Skeletal muscle tissue (tissue), 4 donors: ENCODE data around the gene FYCO1. TPM values are rescaled to one million over a fixed set of nuclear protein-coding genes. Genes with fewer than 3 reads are reported as not detected.

ENCODE experiments used
- H3K27ac ChIP-seq: one replicate; pipeline ENCODE4 v1.7.0; 2013; ENCODE audit warnings: mild to moderate bottlenecking, low read depth, low read length, inconsistent platforms
- H3K27me3 ChIP-seq, 3 donors: one replicate each; pipeline ENCODE4 v1.7.0; 2013; ENCODE audit warnings: low read length in 3 of 3; ENCODE audit not compliant: control insufficient read depth in 3 of 3, insufficient read depth in 3 of 3
- H3K36me3 ChIP-seq, 3 donors: one replicate each; pipeline ENCODE4 v1.7.0; 2013; ENCODE audit warnings: low read length in 3 of 3; ENCODE audit not compliant: control insufficient read depth in 3 of 3, insufficient read depth in 3 of 3
- H3K4me1 ChIP-seq, 3 donors: one replicate each; pipeline ENCODE4 v1.7.0; 2013; ENCODE audit warnings: low read length in 3 of 3, mild to moderate bottlenecking in 3 of 3; ENCODE audit not compliant: control insufficient read depth in 3 of 3, insufficient read depth in 3 of 3
- H3K4me3 ChIP-seq, 3 donors: one replicate each; pipeline ENCODE4 v1.7.0; 2013; ENCODE audit warnings: low read length in 3 of 3
- H3K9ac ChIP-seq, 3 donors: one replicate each; pipeline ENCODE4 v1.7.0; 2013; ENCODE audit warnings: low read length in 3 of 3, mild to moderate bottlenecking in 3 of 3, moderate library complexity in 2 of 3, low read depth in 1 of 3
- H3K9me3 ChIP-seq, 3 donors: one replicate each; pipeline ENCODE4 v1.7.0; 2013; ENCODE audit warnings: low read length in 3 of 3; ENCODE audit not compliant: control insufficient read depth in 3 of 3
- total RNA-seq: library from RNA; depleted of rRNA; stranded (reverse); fragments of >200 nt; gene quantifications from one replicate; pipeline ENCODE4 v1.2.3, GENCODE V29; 2014
- donor health status: Osteomylitis.

FYCO1 gene
- total RNA-seq, 1 donor from 2014 or later: 16.7 TPM

GRCh38 chr3:45986303-45986982 lies 9.2 kb downstream of the FYCO1 start:
- Histone ChIP-seq H3K27ac (peak overlapping the region; percentile 99), H3K9me3 (no peaks in the 10 kb centered on the region), H3K4me3 (peak overlapping the region; percentile 72 to 73 (median 72)), H3K27me3 (no peaks in the 10 kb centered on the region), H3K9ac (peak overlapping the region; percentile 86 to 93 (median 92)), H3K4me1 (peaks cover 89 to 96% (median 95%) of the 10 kb centered on the region in 3 donors), H3K36me3 (peaks cover 7 to 23% (median 20%) of the 10 kb centered on the region in 3 donors)

GRCh38 chr3:45985532-45986302 lies 9.9 kb downstream of the FYCO1 start:
- H3K4me3 ChIP-seq: peak overlapping the region; percentile 72 to 73 (median 72)
- H3K9ac ChIP-seq: peak overlapping the region; percentile 86 to 93 (median 92)
- peaks cover 91 to 98% (median 98%) of the 10 kb centered on the region in 3 donors for H3K4me1 ChIP-seq
- H3K27me3 ChIP-seq: no peaks in the 10 kb centered on the region
- no peaks in the 10 kb centered on the region for H3K9me3 ChIP-seq
- H3K27ac ChIP-seq: peak overlapping the region; percentile 99
- peaks cover 12 to 30% (median 27%) of the 10 kb centered on the region in 3 donors for H3K36me3 ChIP-seq

- Histone ChIP-seq H3K27ac (peak overlapping the region; percentile 99), H3K4me1 (peaks cover 80 to 96% (median 90%) of the 10 kb centered on the region in 3 donors), H3K9ac (peak overlapping the region; percentile 86 to 93 (median 92)), H3K4me3 (peak overlapping the region; percentile 72 to 73 (median 72)), H3K36me3 (peaks cover 14 to 37% (median 34%) of the 10 kb centered on the region in 3 donors), H3K27me3 (no peaks in the 10 kb centered on the region), H3K9me3 (no peaks in the 10 kb centered on the region)
These were observed 11.0 kb downstream of the FYCO1 start for GRCh38 chr3:45984331-45985312.

- Histone ChIP-seq H3K9me3 (no peaks in the 10 kb centered on the region), H3K27me3 (no peaks in the 10 kb centered on the region), H3K4me1 (peaks cover 76 to 91% (median 85%) of the 10 kb centered on the region in 3 donors), H3K4me3 (peak overlapping the region; percentile 16 to 39 (median 33)), H3K27ac (peak overlapping the region; percentile 99), H3K36me3 (peaks cover 20 to 42% (median 41%) of the 10 kb centered on the region in 3 donors), H3K9ac (peak overlapping the region; percentile 75 to 92 (median 86))
These were observed 11.9 kb downstream of the FYCO1 start for GRCh38 chr3:45983770-45984169.

GRCh38 chr3:45981346-45982074 lies 14.1 kb downstream of the FYCO1 start:
- Histone ChIP-seq H3K9me3 (no peaks in the 10 kb centered on the region), H3K27ac (peak overlapping the region; percentile 99), H3K36me3 (peaks cover 27 to 56% (median 55%) of the 10 kb centered on the region in 3 donors), H3K4me1 (peaks cover 72 to 88% (median 80%) of the 10 kb centered on the region in 3 donors), H3K9ac (peak overlapping the region in 1 of 3 donors; percentile 26), H3K27me3 (no peaks in the 10 kb centered on the region), H3K4me3 (no peak overlapping the region)

GRCh38 chr3:45980819-45981218 lies 14.8 kb downstream of the FYCO1 start:
- Histone ChIP-seq H3K9ac (no peak overlapping the region), H3K27me3 (no peaks in the 10 kb centered on the region), H3K4me3 (no peak overlapping the region), H3K9me3 (no peaks in the 10 kb centered on the region), H3K4me1 (peaks cover 72 to 88% (median 80%) of the 10 kb centered on the region in 3 donors), H3K27ac (no peak overlapping the region), H3K36me3 (peaks cover 28 to 60% (median 57%) of the 10 kb centered on the region in 3 donors)

- H3K27ac ChIP-seq: peak overlapping the region; percentile 45
- no peak overlapping the region for H3K9ac ChIP-seq
- H3K27me3 ChIP-seq: no peaks in the 10 kb centered on the region
- peaks cover 73 to 88% (median 80%) of the 10 kb centered on the region in 3 donors for H3K4me1 ChIP-seq
- H3K4me3 ChIP-seq: no peak overlapping the region
- no peaks in the 10 kb centered on the region for H3K9me3 ChIP-seq
- H3K36me3 ChIP-seq: peaks cover 31 to 64% (median 60%) of the 10 kb centered on the region in 3 donors
These were observed 15.3 kb downstream of the FYCO1 start for GRCh38 chr3:45980229-45980813.

- Histone ChIP-seq H3K9me3 (no peaks in the 10 kb centered on the region), H3K27ac (peak overlapping the region; percentile 45), H3K4me3 (no peak overlapping the region), H3K27me3 (no peaks in the 10 kb centered on the region), H3K9ac (no peak overlapping the region), H3K4me1 (peaks cover 74 to 89% (median 80%) of the 10 kb centered on the region in 3 donors), H3K36me3 (peaks cover 39 to 72% (median 69%) of the 10 kb centered on the region in 3 donors)
These were observed 16.2 kb downstream of the FYCO1 start for GRCh38 chr3:45979378-45979777.
